ENCODE measurements around the gene MYL6.

- no peak for TF ChIP-seq CTCF (conservative IDR thresholded peaks at IDR 0.05 in 1 of 2, IDR thresholded peaks at IDR 0.05 in 1 of 2; ENCODE audit: extremely low read depth in 1 of 2, insufficient read depth in 1 of 2, low read depth in 1 of 2, low read length in 2 of 2)
- TF ChIP-seq EZH2 (IDR thresholded peaks at IDR 0.05; ENCODE audit: borderline replicate concordance, low read length) = no peak
Measured at GRCh38 chr12:56152756-56153677, 5.1 kb upstream of the MYL6 start.

Data from mammary epithelial cell (primary cell).